ENCODE data around the gene COMMD6. TPM values are rescaled to one million over a fixed set of nuclear protein-coding genes. Genes with fewer than 3 reads are reported as not detected.

Gene COMMD6
- total RNA-seq, 1 experiment from 2014 or later: 132 TPM

DNA sequence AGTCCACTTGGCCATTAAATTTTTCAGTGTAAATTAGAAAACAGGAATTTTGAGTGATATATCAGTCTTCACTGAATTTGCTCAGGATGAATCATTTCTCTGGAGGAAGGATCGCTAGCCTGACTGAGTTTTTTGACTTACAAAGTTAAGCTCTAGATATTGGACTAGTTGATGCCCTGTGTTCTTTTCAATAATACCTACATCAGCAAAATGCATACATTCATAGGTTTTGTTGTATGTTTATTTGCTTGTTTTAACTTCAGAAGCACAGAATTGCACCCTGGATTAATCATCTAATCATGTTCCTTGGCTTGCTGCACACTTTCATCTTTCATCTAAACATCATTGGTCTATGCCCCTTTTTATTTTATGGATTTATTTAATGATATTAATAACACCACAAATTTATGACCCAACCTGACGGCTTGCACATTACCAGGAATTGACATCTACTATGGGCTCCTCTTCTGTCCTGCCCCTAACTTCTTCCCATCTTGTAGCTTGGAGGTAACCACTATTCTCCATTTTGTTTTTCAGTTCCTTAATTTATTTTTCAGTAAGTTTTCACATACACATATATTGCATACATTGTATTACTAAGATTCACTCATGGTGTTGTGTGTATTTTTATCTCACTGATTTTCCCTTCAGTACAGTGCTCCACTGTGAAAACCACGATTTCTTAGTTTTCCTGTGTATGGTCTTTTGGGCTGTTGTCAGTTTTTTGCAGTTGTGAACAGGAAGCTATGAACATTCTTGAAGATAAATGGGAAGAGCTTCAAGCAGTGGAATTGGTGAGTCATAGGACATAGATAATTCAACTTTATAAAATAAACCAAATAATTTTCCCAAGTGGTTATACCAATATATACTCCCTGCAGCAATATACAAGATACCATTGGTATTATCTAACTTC is 23.3 kb downstream of the COMMD6 start:
- H3K36me3 Mint-ChIP-seq (ENCODE audit: insufficient read depth, unreplicated experiment): no peaks in the 10 kb centered on the region
- intact Hi-C loops (cut with micrococcal nuclease): no loop called here
- no peaks in the 10 kb centered on the region for H3K4me1 Mint-ChIP-seq (ENCODE audit: insufficient read depth, unreplicated experiment)
- no peaks in the 10 kb centered on the region for H3K9me3 Mint-ChIP-seq (ENCODE audit: unreplicated experiment)
- no peak overlapping the region for H3K4me3 Mint-ChIP-seq (ENCODE audit: unreplicated experiment)
- BruUV-seq (replicated peaks): no TSS peak
- ChIA-PET CTCF (interaction anchor here (1.0 to 1.5 kb wide), 2 partner anchors 32 to 181 kb away, joined by 3 to 8 read pairs; partner anchors contain the start of gene TBC1D4), POLR2A (interaction anchor here (0.6 to 1.9 kb wide), 2 partner anchors 24 to 36 kb away, joined by 3 to 6 read pairs; partner anchors contain the start of genes COMMD6 and UCHL3)
- no peaks in the 10 kb centered on the region for H3K27me3 Mint-ChIP-seq (ENCODE audit: insufficient read depth, unreplicated experiment)
- H3K27ac Mint-ChIP-seq (ENCODE audit: low read depth, unreplicated experiment): no peak overlapping the region
- DNase-seq (ENCODE audit: unreplicated experiment): no peak
- TF ChIP-seq, protein P1, sequence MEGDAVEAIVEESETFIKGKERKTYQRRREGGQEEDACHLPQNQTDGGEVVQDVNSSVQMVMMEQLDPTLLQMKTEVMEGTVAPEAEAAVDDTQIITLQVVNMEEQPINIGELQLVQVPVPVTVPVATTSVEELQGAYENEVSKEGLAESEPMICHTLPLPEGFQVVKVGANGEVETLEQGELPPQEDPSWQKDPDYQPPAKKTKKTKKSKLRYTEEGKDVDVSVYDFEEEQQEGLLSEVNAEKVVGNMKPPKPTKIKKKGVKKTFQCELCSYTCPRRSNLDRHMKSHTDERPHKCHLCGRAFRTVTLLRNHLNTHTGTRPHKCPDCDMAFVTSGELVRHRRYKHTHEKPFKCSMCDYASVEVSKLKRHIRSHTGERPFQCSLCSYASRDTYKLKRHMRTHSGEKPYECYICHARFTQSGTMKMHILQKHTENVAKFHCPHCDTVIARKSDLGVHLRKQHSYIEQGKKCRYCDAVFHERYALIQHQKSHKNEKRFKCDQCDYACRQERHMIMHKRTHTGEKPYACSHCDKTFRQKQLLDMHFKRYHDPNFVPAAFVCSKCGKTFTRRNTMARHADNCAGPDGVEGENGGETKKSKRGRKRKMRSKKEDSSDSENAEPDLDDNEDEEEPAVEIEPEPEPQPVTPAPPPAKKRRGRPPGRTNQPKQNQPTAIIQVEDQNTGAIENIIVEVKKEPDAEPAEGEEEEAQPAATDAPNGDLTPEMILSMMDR (IDR thresholded peaks at IDR 0.05; ENCODE audit: unreplicated experiment): no peak

DNA sequence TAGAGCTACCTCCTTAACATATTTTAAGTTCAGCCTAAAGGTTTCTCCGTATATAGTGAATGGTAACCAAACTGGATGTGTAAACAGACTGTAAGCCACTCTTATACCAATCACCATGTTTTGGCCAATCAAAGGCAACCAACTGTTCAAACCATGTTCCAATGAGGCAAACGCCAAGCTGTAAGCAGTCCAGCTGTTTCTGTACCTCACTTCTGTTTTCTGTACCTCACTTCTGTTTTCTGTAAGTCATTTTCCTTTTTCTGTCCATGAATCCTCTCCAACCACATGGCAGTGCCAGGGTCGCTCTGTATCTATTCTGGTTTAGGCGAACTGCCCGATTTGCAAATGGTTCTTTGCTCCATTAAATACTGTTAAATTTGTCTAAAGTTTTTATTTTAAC is 24.4 kb downstream of the COMMD6 start:
- Mint-ChIP-seq H3K4me1 (ENCODE audit: insufficient read depth, unreplicated experiment) (no peaks in the 10 kb centered on the region), H3K36me3 (ENCODE audit: insufficient read depth, unreplicated experiment) (no peaks in the 10 kb centered on the region), H3K9me3 (ENCODE audit: unreplicated experiment) (no peaks in the 10 kb centered on the region), H3K27me3 (ENCODE audit: insufficient read depth, unreplicated experiment) (no peaks in the 10 kb centered on the region), H3K4me3 (ENCODE audit: unreplicated experiment) (no peak overlapping the region), H3K27ac (ENCODE audit: low read depth, unreplicated experiment) (no peak overlapping the region)
- no TSS peak for BruUV-seq (replicated peaks)
- no peak for DNase-seq (ENCODE audit: unreplicated experiment)
- TF ChIP-seq, protein P1 (IDR thresholded peaks at IDR 0.05; ENCODE audit: unreplicated experiment): no peak
- intact Hi-C loops (cut with micrococcal nuclease): no loop called here
- CTCF ChIA-PET: interaction anchor here (0.5 to 1.5 kb wide), 2 partner anchors 31 to 1460 kb away, joined by 3 to 8 read pairs; partner anchors contain the start of gene TBC1D4
- POLR2A ChIA-PET: interaction anchor here (0.6 to 1.9 kb wide), 3 partner anchors 21 to 37 kb away, joined by 3 to 6 read pairs (median 3); partner anchors contain the start of genes COMMD6 and UCHL3

DNA sequence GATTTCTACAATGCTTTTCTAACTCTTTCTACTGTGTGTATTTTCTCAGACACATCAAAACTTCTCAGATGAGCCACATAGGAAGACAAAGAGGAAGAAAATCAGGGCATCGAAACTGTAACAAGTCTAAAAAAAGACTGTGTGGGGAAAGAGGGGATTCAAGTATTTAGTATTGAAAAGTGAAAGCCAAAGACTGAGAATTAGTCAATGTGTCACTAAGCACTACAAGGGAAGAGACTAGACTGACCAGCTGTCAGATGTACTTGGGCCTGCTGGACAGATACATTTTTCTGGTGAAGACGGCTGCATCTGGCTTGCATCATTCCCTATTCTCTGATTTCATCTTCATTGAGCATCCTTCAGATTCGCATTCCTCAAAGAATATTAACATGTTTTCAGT is 25.4 kb downstream of the COMMD6 start:
- H3K4me3 Mint-ChIP-seq (ENCODE audit: unreplicated experiment): no peak overlapping the region
- no peaks in the 10 kb centered on the region for H3K36me3 Mint-ChIP-seq (ENCODE audit: insufficient read depth, unreplicated experiment)
- no peaks in the 10 kb centered on the region for H3K27me3 Mint-ChIP-seq (ENCODE audit: insufficient read depth, unreplicated experiment)
- TF ChIP-seq, protein P1 (IDR thresholded peaks at IDR 0.05; ENCODE audit: unreplicated experiment): no peak
- no peak for DNase-seq (ENCODE audit: unreplicated experiment)
- no peaks in the 10 kb centered on the region for H3K9me3 Mint-ChIP-seq (ENCODE audit: unreplicated experiment)
- intact Hi-C loops (cut with micrococcal nuclease): no loop called here
- BruUV-seq (replicated peaks): no TSS peak
- H3K4me1 Mint-ChIP-seq (ENCODE audit: insufficient read depth, unreplicated experiment): no peaks in the 10 kb centered on the region
- ChIA-PET POLR2A (no interaction called here), CTCF (no interaction called here)
- H3K27ac Mint-ChIP-seq (ENCODE audit: low read depth, unreplicated experiment): no peak overlapping the region

DNA sequence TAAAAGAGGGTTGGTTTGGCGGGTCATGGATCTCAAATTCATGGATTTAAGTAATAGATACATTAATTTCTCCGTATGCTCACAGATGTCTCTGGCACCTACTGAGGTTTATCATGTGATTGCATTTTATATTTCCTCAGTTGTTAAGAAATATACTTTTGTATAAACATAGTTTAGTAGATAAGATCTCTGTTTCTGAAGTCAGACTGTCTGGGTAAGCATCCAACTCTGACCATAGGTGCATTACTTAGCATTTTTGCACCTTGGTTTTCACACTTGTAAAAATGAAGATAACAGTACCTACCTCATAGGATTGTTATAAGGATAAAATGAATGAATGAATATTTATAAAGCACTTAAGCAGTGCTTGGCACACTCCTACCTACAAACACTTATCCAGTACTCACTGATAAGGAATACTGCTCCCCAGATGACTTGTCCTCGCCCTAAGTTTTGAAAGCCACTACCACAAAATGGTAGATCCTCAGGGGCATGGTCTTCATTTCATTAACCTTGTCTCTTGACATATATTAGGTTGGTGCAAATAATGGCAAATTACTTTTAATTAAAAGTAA is 26.5 kb downstream of the COMMD6 start:
- POLR2A ChIA-PET: no interaction called here
- H3K4me3 Mint-ChIP-seq (ENCODE audit: unreplicated experiment): no peak overlapping the region
- H3K27ac Mint-ChIP-seq (ENCODE audit: low read depth, unreplicated experiment): no peak overlapping the region
- H3K36me3 Mint-ChIP-seq (ENCODE audit: insufficient read depth, unreplicated experiment): no peaks in the 10 kb centered on the region
- CTCF ChIA-PET: no interaction called here
- H3K9me3 Mint-ChIP-seq (ENCODE audit: unreplicated experiment): no peaks in the 10 kb centered on the region
- BruUV-seq (replicated peaks): no TSS peak
- TF ChIP-seq, protein P1 (IDR thresholded peaks at IDR 0.05; ENCODE audit: unreplicated experiment): no peak
- no peaks in the 10 kb centered on the region for H3K27me3 Mint-ChIP-seq (ENCODE audit: insufficient read depth, unreplicated experiment)
- intact Hi-C loops (cut with micrococcal nuclease): no loop called here
- no peak for DNase-seq (ENCODE audit: unreplicated experiment)
- no peaks in the 10 kb centered on the region for H3K4me1 Mint-ChIP-seq (ENCODE audit: insufficient read depth, unreplicated experiment)

Data from MCF 10A (cell line).